NOMO-1 treated with DMSO at 0.1 percent for 48 hours (cell line): ENCODE results near the gene ZNF407.

ENCODE experiments used
- DNase-seq: peaks from one replicate; lab custom pipeline; 2025; ENCODE audit not compliant: unreplicated experiment; lab: John Stamatoyannopoulos, UW

The ZNF407 gene

GRCh38 chr18:74869904-74870863 is 272.5 kb downstream of the ZNF407 start:
- DNase-seq: no peak

GRCh38 chr18:74870950-74871349 is 273.3 kb downstream of the ZNF407 start:
- no peak for DNase-seq

DNA sequence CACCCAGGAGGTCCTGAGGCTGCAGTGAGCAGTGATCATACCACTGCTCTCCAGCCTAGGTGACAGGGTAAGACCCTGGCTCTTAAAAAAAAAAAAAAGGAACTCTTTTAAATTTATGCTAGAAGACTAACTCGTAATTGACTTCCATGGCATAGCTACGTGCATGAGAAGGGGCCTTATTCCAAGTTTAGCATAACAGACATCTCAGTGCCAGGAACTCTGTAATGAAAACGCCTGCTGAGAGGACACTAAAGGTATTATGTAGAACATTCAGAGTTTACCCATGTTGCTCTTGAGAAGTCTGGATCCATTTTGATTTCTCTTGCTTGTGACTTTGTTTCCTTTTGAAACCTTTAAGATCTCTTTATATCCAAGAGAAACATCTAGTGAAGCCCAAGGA is 276.0 kb downstream of the ZNF407 start:
- no peak for DNase-seq

DNA sequence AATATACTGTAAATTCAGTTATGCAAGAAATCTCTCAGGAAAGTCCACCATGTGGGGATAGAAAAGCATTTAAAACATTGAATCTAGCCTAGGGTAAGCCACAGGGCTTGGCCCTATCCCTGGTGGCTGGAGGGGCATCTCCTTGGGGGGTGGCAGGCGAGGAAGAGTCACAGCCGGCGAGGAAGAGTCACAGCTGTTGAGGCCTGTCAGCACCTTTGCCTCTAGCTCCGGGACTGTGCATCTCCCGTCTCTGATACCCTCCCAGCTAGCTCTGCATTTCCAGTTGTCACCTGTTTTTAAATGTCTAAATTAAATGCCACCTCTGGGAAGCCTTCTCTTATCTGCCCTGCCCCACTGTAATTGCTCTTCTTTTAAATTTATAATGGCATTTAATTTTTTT is 276.7 kb downstream of the ZNF407 start:
- DNase-seq: no peak

DNA sequence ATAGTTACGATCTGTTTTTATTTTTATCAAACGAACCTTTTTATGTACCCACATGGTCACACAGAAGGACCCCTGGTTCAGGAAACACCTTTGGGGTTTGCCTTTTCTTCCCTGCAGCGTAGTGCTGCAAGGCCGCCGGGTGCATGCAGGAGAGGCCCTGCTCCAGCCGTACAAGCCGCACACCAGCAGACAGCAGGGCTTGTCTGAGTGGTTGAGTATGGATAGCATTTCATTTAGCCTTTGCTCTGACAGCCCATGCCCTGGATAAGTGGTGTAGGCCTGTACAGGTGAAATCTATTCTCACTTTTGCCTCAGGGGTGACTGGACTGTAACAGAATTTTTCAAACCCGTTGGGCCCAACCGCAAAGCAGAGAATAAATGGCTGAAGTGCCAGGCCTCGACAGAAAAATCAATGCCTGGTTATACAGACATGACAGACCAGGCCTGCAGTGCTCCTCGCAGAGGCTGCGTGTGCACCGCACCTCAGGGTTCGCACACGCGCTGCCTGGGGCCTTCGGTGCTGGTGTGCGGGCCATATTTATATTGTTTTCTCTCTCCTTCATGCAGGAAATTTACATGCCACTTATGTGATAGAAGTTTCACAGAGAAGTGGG is 279.1 kb downstream of the ZNF407 start:
- no peak for DNase-seq

DNA sequence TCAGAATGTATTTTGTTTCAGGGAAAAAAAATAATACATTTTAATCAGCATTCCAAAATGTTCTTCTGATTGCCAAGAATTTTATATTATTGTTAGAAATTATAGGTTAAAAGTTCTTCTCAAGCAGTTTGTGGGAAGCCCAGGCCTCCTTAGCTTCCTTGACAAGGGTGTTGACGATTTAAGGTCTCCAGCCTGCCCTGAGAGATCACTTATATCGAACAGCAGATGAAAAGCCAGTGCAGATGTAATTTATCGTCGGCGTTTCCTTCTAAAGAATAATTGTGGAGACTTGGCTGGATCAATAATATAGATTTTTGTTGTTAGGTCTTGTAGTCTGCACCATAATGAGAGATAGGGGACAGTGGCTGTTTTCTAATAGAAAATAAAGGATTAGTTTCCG is 280.6 kb downstream of the ZNF407 start:
- DNase-seq: no peak

DNA sequence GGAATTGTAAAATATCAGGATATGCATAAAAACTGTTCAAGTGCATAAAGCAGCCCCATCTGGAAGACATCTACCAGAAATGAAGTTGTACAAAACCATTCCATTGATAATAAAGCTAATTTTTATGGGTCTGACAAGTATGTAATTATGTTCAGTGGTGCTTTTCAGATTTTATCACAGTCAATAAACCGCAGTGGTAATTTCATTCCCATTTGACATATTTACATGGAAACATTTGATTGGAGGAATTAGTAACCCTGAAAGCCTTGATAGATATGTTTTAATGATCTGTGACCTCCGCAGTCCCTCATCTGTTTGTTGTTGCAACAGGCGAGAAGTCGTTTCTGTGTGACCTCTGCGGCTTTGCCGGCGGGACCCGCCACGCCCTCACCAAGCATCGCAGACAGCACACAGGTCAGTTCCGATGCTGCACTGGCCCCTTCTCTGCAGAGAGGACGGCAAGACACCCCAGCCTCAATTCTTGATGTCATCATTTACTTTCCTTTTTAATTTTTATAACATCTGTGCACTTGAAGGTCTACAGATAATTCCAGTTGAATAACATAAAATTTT is 283.1 kb downstream of the ZNF407 start:
- DNase-seq: no peak

GRCh38 chr18:74892066-74892627 is 294.5 kb downstream of the ZNF407 start:
- no peak for DNase-seq

GRCh38 chr18:74895686-74896085 is 298.0 kb downstream of the ZNF407 start:
- DNase-seq: no peak

DNA sequence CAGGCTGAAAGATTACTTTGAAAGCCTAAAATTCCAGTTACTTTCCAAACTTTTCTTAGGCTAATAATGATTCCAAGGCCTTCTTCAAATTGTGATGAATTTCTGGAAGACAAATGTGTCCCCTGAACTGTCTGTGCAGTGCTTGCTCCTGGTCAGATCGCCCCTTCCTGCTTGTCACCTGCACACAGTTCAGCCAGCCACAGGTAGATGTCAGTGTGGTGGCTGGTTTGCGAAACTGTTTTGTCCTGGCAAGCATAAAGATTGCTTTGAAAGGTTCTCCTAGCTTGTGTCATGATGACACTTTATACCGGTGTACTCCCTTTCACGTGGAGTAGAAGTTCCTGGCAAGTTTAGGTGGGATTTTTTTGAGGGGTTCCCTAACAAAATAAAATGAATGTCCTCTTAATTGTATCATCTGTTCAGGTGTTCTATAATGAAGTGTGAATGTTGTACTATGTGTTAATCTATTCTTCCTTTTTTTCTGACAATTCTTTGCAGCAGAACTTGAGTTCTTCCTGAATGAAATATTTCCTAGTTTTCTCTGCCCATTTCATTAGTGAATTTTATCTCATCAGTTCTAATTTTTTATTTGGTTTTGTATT is 298.8 kb downstream of the ZNF407 start:
- peak; percentile 5 for DNase-seq

DNA sequence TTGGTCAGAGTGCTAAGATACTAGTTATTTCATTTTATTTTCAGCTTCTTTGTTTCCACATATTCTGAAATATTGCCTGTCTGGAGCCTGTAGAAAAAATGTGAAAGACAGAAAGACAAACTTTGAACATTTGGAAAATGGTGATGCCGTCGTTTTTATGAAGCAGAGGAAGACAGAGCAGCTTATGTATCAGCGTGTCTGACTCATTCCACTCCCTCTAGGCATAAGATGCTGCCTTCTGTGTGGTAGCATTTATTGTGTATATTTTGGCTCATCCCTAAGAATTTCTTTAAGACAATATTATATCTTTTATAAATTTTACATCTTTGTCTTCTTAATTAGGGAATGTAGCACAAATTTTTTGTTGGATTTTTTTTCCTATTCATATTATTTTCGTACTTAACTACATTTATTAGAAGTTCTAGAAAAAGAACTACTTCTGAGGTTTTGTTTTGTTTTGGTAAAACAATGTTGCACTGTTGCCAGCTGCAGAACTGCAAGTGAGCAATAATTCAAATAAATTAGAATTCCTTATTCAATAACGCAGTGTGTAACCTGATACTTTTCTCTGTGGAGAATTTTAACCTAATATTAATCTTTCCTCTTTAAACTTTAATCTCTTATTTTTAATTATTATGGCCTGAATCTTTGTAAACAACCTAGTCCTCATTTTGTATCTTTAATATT is 300.4 kb downstream of the ZNF407 start:
- DNase-seq: no peak

GRCh38 chr18:74898965-74899364 is 301.3 kb downstream of the ZNF407 start:
- no peak for DNase-seq

DNA sequence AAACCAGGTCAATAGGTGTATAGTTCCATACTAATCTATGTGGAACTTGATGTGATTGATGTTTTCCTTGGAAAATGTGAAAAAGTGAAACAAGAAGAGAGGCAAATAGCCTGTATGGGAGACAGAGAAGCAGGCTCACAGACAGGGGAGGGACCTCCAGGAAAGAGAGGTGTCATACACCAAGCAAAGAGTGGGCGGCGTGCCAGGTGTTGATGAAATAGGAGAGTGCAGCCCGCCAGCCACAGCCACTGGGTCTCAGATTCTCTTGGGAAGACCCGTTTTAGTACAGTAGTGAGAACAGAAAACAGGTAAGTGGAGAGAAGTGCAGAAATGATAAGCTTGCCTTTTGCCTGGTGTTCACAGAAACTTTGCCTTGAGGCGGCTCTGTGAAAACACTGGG is 301.9 kb downstream of the ZNF407 start:
- no peak for DNase-seq

DNA sequence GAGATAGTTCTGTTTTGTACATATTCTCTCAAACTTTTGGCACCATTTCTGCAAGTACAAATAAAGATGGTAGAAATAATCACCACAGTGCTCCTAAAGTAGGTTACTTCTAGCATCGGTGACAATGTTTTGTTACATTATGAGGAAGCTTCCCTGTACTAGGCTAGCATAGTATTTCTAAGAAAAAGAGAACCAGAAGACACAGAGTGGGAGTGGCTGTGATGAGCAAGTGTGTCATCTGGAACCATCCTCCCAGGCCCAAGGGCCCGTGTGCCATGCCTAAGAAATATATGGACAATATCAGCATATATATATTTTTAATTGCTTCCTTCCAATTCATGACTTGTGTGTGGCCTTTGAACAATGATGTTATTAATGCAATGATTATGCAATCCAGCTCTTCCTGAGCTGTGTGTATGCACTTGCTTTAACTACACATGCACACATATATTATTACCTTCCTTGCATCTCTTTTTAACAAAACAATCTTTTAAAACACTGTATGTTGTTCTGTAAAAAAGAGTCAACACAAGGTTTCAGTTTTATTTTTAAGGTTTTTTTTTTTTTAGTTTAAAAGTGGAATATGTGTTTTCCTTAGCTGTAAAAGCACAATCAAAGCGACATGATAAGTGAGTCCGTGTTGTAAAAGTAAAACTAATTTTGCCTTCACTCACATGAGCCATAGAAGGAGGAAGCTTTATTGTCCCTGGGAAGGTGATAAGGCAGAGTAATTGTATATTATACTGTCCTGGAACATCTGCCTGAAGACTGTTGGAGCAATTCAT is 303.9 kb downstream of the ZNF407 start:
- peak; percentile 35 for DNase-seq

DNA sequence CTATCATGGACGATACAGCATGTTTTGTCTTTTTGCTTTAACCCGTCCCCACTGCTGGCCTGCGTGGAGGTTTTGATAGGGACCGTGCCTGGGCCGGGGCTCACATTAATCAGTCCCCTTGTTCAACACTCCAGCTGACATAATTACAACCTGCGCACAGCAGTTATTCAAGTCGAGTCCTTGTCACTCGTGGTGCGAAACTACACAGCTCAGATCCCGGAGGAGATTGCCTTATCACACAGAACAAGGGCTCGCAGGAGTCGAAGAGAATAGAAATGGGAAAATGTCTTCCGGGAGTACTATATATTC is 304.4 kb downstream of the ZNF407 start:
- DNase-seq: no peak

DNA sequence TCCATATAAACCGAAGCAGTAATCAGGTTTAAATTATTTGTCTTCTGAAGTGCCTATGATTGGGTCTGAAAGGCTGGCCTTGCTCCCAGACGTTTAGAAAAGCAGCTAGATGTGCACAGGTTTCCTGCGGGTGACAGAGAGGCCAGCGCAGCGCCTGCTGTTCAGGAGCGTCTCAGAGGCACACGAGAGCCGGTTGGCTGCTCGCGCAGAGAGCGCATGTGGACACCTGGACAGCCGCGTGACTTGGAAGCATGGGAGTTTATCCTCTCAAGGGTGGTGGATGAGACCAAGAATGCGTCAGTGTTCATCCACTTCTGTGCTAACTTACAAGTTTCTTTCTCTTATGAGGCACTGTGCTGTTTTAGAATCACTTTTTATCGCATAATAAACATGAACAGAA is 307.6 kb downstream of the ZNF407 start:
- DNase-seq: no peak

DNA sequence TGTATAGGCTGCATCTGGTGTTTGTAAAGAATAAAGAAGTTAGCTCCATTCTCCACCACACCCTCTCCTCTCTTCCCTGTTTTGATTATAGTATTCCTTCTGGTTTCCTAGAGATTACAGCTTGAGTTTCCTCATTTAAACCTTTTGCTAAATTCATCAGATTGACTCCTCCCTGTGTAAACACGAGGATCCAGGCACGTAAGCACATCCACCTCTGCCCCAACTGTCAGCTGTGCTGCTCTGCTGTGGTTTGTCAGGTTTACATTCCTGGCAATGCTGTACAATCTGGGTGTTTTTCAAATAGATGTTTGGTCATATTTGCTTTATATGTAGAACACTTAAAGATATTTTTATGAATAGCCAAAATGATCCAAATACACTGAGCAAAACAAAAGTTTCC is 308.5 kb downstream of the ZNF407 start:
- DNase-seq: no peak

GRCh38 chr18:74914052-74914591 is 316.5 kb downstream of the ZNF407 start:
- no peak for DNase-seq

GRCh38 chr18:74914648-74915047 is 317.0 kb downstream of the ZNF407 start:
- DNase-seq: no peak
